IgD-negative memory B cell (primary cell): Measurements from ENCODE around the gene MAML3. TPM values are rescaled to one million over a fixed set of nuclear protein-coding genes. Genes with fewer than 3 reads are reported as not detected.

ENCODE experiments used
- H3K27ac Mint-ChIP-seq, 3 donors: one replicate each; pipeline ENCODE4 v1.8.0; 2020 to 2022; ENCODE audit warnings: mild to moderate bottlenecking in 3 of 3, mixed read lengths in 3 of 3, moderate library complexity in 1 of 3
- H3K27me3 Mint-ChIP-seq: one replicate; pipeline ENCODE4 v1.8.0; 2021; ENCODE audit warnings: mixed read lengths
- H3K36me3 Mint-ChIP-seq: one replicate; pipeline ENCODE4 v1.8.0; 2020; ENCODE audit warnings: mild to moderate bottlenecking, mixed read lengths
- H3K4me1 Mint-ChIP-seq, 3 donors: one replicate each; pipeline ENCODE4 v1.8.0; 2020 to 2022; ENCODE audit warnings: mixed read lengths in 3 of 3, mild to moderate bottlenecking in 1 of 3
- H3K4me3 Mint-ChIP-seq, 4 donors: one replicate each; pipeline ENCODE4 v1.8.0; 2020 to 2022; ENCODE audit warnings: mild to moderate bottlenecking in 4 of 4, mixed read lengths in 4 of 4, moderate library complexity in 3 of 4
- H3K9me3 Mint-ChIP-seq, 3 donors: one replicate each; pipeline ENCODE4 v1.8.0; 2020 to 2021; ENCODE audit warnings: mixed read lengths in 3 of 3, mild to moderate bottlenecking in 1 of 3
- polyA plus RNA-seq: library from polyadenylated mRNA; unstranded; fragments of 300-500 nt; fragmentation: Illumina TruSeq; gene quantifications from one replicate; pipeline ENCODE4 v1.2.3, GENCODE V29; 2021

Gene MAML3
- polyA plus RNA-seq, 1 donor from 2014 or later, result 0.03 TPM

- H3K4me3 Mint-ChIP-seq, result no peak overlapping the region
- H3K36me3 Mint-ChIP-seq, result no peaks in the 10 kb centered on the region
- H3K9me3 Mint-ChIP-seq, result peaks cover 0 to 2% (median 0%) of the 10 kb centered on the region in 3 donors
- H3K4me1 Mint-ChIP-seq, result peaks cover 0 to 4% (median 0%) of the 10 kb centered on the region in 3 donors
- H3K27ac Mint-ChIP-seq, result no peak overlapping the region
- H3K27me3 Mint-ChIP-seq, result peaks cover 3% of the 10 kb centered on the region
Observed at GRCh38 chr4:139817657-139818452, 336.1 kb downstream of the MAML3 start.

- Mint-ChIP-seq H3K4me1 (peaks cover 0 to 4% (median 0%) of the 10 kb centered on the region in 3 donors), H3K36me3 (no peaks in the 10 kb centered on the region), H3K27me3 (peaks cover 3% of the 10 kb centered on the region), H3K27ac (no peak overlapping the region), H3K9me3 (peaks cover 0 to under 1% (median 0%) of the 10 kb centered on the region in 3 donors), H3K4me3 (no peak overlapping the region)
Observed at GRCh38 chr4:139816856-139817255, 337.1 kb downstream of the MAML3 start.

- Mint-ChIP-seq H3K27me3 (peaks cover 3% of the 10 kb centered on the region), H3K36me3 (no peaks in the 10 kb centered on the region), H3K4me3 (peak overlapping the region in 1 of 4 donors; percentile 82), H3K9me3 (peaks cover 0 to under 1% (median 0%) of the 10 kb centered on the region in 3 donors), H3K4me1 (peaks cover 0 to 4% (median 0%) of the 10 kb centered on the region in 3 donors), H3K27ac (no peak overlapping the region)
Observed at GRCh38 chr4:139815778-139816601, 338.0 kb downstream of the MAML3 start.

- Mint-ChIP-seq H3K4me1 (peaks cover 0 to 4% (median 0%) of the 10 kb centered on the region in 3 donors), H3K4me3 (no peak overlapping the region), H3K9me3 (peaks cover 0 to 3% (median 0%) of the 10 kb centered on the region in 3 donors), H3K27me3 (peaks cover 6% of the 10 kb centered on the region), H3K27ac (no peak overlapping the region), H3K36me3 (no peaks in the 10 kb centered on the region)
Observed at GRCh38 chr4:139814323-139815015, 339.5 kb downstream of the MAML3 start.

- Mint-ChIP-seq H3K9me3 (peaks cover 0 to 3% (median 0%) of the 10 kb centered on the region in 3 donors), H3K36me3 (no peaks in the 10 kb centered on the region), H3K4me3 (no peak overlapping the region), H3K27ac (no peak overlapping the region), H3K4me1 (peaks cover 0 to 4% (median 1%) of the 10 kb centered on the region in 3 donors), H3K27me3 (peaks cover 6% of the 10 kb centered on the region)
Observed at GRCh38 chr4:139813881-139814280, 340.1 kb downstream of the MAML3 start.

GRCh38 chr4:139810710-139811109 lies 343.3 kb downstream of the MAML3 start:
- Mint-ChIP-seq H3K4me3 (no peak overlapping the region), H3K9me3 (peaks cover 0 to 3% (median 0%) of the 10 kb centered on the region in 3 donors), H3K4me1 (peaks cover 0 to 1% (median 0%) of the 10 kb centered on the region in 3 donors), H3K27me3 (peaks cover 19% of the 10 kb centered on the region), H3K36me3 (peaks cover under 1% of the 10 kb centered on the region), H3K27ac (no peak overlapping the region)

GRCh38 chr4:139809757-139810140 lies 344.2 kb downstream of the MAML3 start:
- Mint-ChIP-seq H3K27ac (no peak overlapping the region), H3K4me1 (peaks cover 0 to 1% (median 0%) of the 10 kb centered on the region in 3 donors), H3K27me3 (peaks cover 19% of the 10 kb centered on the region), H3K9me3 (peaks cover 0 to 3% (median 0%) of the 10 kb centered on the region in 3 donors), H3K4me3 (no peak overlapping the region), H3K36me3 (peaks cover 2% of the 10 kb centered on the region)

GRCh38 chr4:139808808-139809756 lies 344.9 kb downstream of the MAML3 start:
- Mint-ChIP-seq H3K36me3 (peaks cover 2% of the 10 kb centered on the region), H3K9me3 (peaks cover 0 to 3% (median 0%) of the 10 kb centered on the region in 3 donors), H3K27me3 (peaks cover 19% of the 10 kb centered on the region), H3K4me3 (no peak overlapping the region), H3K27ac (no peak overlapping the region), H3K4me1 (peaks cover 0 to 1% (median 0%) of the 10 kb centered on the region in 3 donors)

GRCh38 chr4:139808381-139808807 lies 345.6 kb downstream of the MAML3 start:
- no peak overlapping the region for H3K4me3 Mint-ChIP-seq
- no peak overlapping the region for H3K27ac Mint-ChIP-seq

GRCh38 chr4:139807483-139807882 lies 346.5 kb downstream of the MAML3 start:
- no peak overlapping the region for H3K27ac Mint-ChIP-seq
- peaks cover 0 to 3% (median 0%) of the 10 kb centered on the region in 3 donors for H3K9me3 Mint-ChIP-seq
- no peak overlapping the region for H3K4me3 Mint-ChIP-seq
- peaks cover 0 to 1% (median 0%) of the 10 kb centered on the region in 3 donors for H3K4me1 Mint-ChIP-seq
- H3K36me3 Mint-ChIP-seq, result peaks cover 4% of the 10 kb centered on the region
- H3K27me3 Mint-ChIP-seq, result peaks cover 19% of the 10 kb centered on the region

More at GRCh38 chr4:139808381-139808807, 345.6 kb downstream of the MAML3 start:
- Mint-ChIP-seq H3K4me1 (peaks cover 0 to 1% (median 0%) of the 10 kb centered on the region in 3 donors), H3K36me3 (peaks cover 2% of the 10 kb centered on the region), H3K9me3 (peaks cover 0 to 3% (median 0%) of the 10 kb centered on the region in 3 donors), H3K27me3 (peaks cover 19% of the 10 kb centered on the region)

- Mint-ChIP-seq H3K4me3 (no peak overlapping the region), H3K9me3 (peaks cover 0 to 3% (median 0%) of the 10 kb centered on the region in 3 donors), H3K27ac (no peak overlapping the region)
Observed at GRCh38 chr4:139806929-139807328, 347.1 kb downstream of the MAML3 start.

GRCh38 chr4:139802931-139803330 lies 351.1 kb downstream of the MAML3 start:
- Mint-ChIP-seq H3K36me3 (peaks cover 4% of the 10 kb centered on the region), H3K27ac (no peak overlapping the region), H3K4me3 (no peak overlapping the region), H3K27me3 (peaks cover 12% of the 10 kb centered on the region), H3K4me1 (no peaks in the 10 kb centered on the region), H3K9me3 (no peaks in the 10 kb centered on the region)

More at GRCh38 chr4:139806929-139807328, 347.1 kb downstream of the MAML3 start:
- peaks cover 0 to 1% (median 0%) of the 10 kb centered on the region in 3 donors for H3K4me1 Mint-ChIP-seq
- peaks cover 4% of the 10 kb centered on the region for H3K36me3 Mint-ChIP-seq
- H3K27me3 Mint-ChIP-seq, result peaks cover 19% of the 10 kb centered on the region

- Mint-ChIP-seq H3K27ac (no peak overlapping the region), H3K4me3 (no peak overlapping the region), H3K27me3 (peaks cover 9% of the 10 kb centered on the region), H3K9me3 (no peaks in the 10 kb centered on the region), H3K36me3 (peaks cover 4% of the 10 kb centered on the region), H3K4me1 (no peaks in the 10 kb centered on the region)
Observed at GRCh38 chr4:139802488-139802887, 351.5 kb downstream of the MAML3 start.
